Stimulated activated effector memory CD8-positive, alpha-beta T cell treated with anti-CD3 and anti-CD28 coated beads, Interleukin-12 subunit alpha, Interleukin-12 subunit beta, amount 100 ng/mL, for 72 hours (primary cell): ENCODE results near the gene ITLN2.
"Not testable (repeated sequence)": the region's sequence is repeated elsewhere in the genome, so short reads cannot be mapped to it uniquely, and the experiment has no call there.

ENCODE experiments used
- ATAC-seq: fragments of 150-1000 bp; cut with Tn5 transposase; 2 replicates; pipeline ENCODE4 v1.10.0; 2021
- DNase-seq, 2 donors: peaks; one replicate each; pipeline ENCODE4 v3.0.0; 2021 to 2022; ENCODE audit warnings: low spot score in 2 of 2
- H3K27ac Mint-ChIP-seq: one replicate; pipeline ENCODE4 v1.8.0; 2022; ENCODE audit warnings: mild to moderate bottlenecking, mixed read lengths
- H3K36me3 Mint-ChIP-seq: one replicate; pipeline ENCODE4 v1.8.0; 2022; ENCODE audit warnings: mild to moderate bottlenecking, mixed read lengths
- H3K4me1 Mint-ChIP-seq: one replicate; pipeline ENCODE4 v1.8.0; 2022; ENCODE audit warnings: mixed read lengths
- H3K4me3 Mint-ChIP-seq: one replicate; pipeline ENCODE4 v1.8.0; 2022; ENCODE audit warnings: mild to moderate bottlenecking, mixed read lengths
- H3K9me3 Mint-ChIP-seq: one replicate; pipeline ENCODE4 v1.8.0; 2022; ENCODE audit warnings: mixed read lengths

Gene ITLN2

DNA sequence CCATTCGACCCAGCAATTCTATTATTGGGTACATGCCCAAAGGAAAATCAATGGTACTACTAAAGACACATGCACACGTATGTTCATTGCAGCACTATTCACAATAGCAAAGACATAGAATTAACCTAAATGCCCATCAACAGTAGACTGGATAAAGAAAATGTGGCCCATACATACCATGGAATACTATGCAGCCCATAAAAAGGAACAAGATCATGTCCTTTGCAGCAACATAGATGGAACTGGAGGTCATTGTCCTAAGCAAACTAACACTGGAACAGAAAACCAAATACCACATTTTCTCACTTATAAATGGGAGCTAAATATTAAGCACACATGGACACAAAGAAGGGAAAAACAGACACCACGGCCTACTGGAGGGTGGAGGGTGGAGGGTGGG lies 53.9 kb downstream of the ITLN2 start:
- not testable (repeated sequence) for H3K27ac Mint-ChIP-seq, H3K4me3 Mint-ChIP-seq, DNase-seq, H3K9me3 Mint-ChIP-seq, ATAC-seq, H3K36me3 Mint-ChIP-seq, H3K4me1 Mint-ChIP-seq
